Activated naive CD4-positive, alpha-beta T cell treated with anti-CD3 and anti-CD28 coated beads, Interleukin-2, amount 10 ng/mL, durations not matched to agents 5 hours and 36 hours (primary cell): ENCODE data around the gene PALMD. TPM values are rescaled to one million over a fixed set of nuclear protein-coding genes. Genes with fewer than 3 reads are reported as not detected.

ENCODE experiments used
- total RNA-seq, 2 experiments: library from RNA; stranded (reverse); gene quantifications; one replicate each; pipeline ENCODE4 v1.2.3, GENCODE V29; 2021

Gene PALMD
- total RNA-seq = not detected

GRCh38 chr1:99645699-99646531, at the start of gene PALMD:
TSS of gene PALMD (plus strand) at chr1:99646113. CDS start at chr1:99646318, 205 bp downstream.

Other genes with a start within 250 kb of the PALMD start
- gene FRRS1, start 120.5 kb downstream of the PALMD start, total RNA-seq = under 1 TPM; 0.25 to 0.41 TPM
- gene AGL, start 204.2 kb downstream of the PALMD start, total RNA-seq = 10 to 100 TPM; 12.7 to 13.0 TPM